H7 (cell line): ENCODE data around the gene ATP11A. TPM values are rescaled to one million over a fixed set of nuclear protein-coding genes. Genes with fewer than 3 reads are reported as not detected.

Experiments used
- DNase-seq: peaks from one replicate; pipeline ENCODE4 v3.0.0; 2012
- H3K27me3 ChIP-seq: 2 replicates; pipeline ENCODE4 v1.6.0; 2011; ENCODE audit warnings: mild to moderate bottlenecking, low read length; ENCODE audit not compliant: control insufficient read depth, insufficient read depth
- H3K36me3 ChIP-seq: replicated peaks from 2 replicates; pipeline ENCODE4 v1.5.1; 2011; ENCODE audit warnings: low read length; ENCODE audit not compliant: control insufficient read depth, insufficient read depth
- H3K4me3 ChIP-seq: 2 replicates; pipeline ENCODE4 v1.5.1; 2011; ENCODE audit warnings: low read depth, mild to moderate bottlenecking, control low read depth, low read length, moderate library complexity; ENCODE audit not compliant: insufficient read depth
- total RNA-seq: library from RNA; depleted of rRNA; stranded (reverse); fragments of >200 nt; shearing (Covaris generic); gene quantifications from 2 replicates; pipeline ENCODE4 v1.2.3, GENCODE V29; 2014

ATP11A gene
- total RNA-seq, 1 experiment from 2014 or later, result 9.9 TPM

- no peak for DNase-seq
- Histone ChIP-seq H3K4me3 (no peak overlapping the region), H3K27me3 (peaks cover 11% of the 10 kb centered on the region), H3K36me3 (no peaks in the 10 kb centered on the region)
Measured at GRCh38 chr13:112896736-112897602, 207.1 kb downstream of the ATP11A start.

- peaks cover 7% of the 10 kb centered on the region for H3K27me3 ChIP-seq
- H3K36me3 ChIP-seq, result no peaks in the 10 kb centered on the region
- no peak for DNase-seq
- H3K4me3 ChIP-seq, result no peak overlapping the region
Measured at GRCh38 chr13:112897603-112897955, 207.7 kb downstream of the ATP11A start.

- no peak overlapping the region for H3K4me3 ChIP-seq
- DNase-seq, result no peak
- H3K36me3 ChIP-seq, result no peaks in the 10 kb centered on the region
- H3K27me3 ChIP-seq, result peaks cover 5% of the 10 kb centered on the region
Measured at GRCh38 chr13:112897956-112898620, 208.2 kb downstream of the ATP11A start.

- H3K36me3 ChIP-seq, result 0 out of 2 replicates have a peak, but pooled peaks cover 1% of the 10 kb centered on the region
- peaks cover 5% of the 10 kb centered on the region for H3K27me3 ChIP-seq
- no peak for DNase-seq
- H3K4me3 ChIP-seq, result no peak overlapping the region
Measured at GRCh38 chr13:112898621-112899280, 208.9 kb downstream of the ATP11A start.

- no peak overlapping the region for H3K4me3 ChIP-seq
- 0 out of 2 replicates have a peak, but pooled peaks cover 1% of the 10 kb centered on the region for H3K36me3 ChIP-seq
- no peak for DNase-seq
- peaks cover 5% of the 10 kb centered on the region for H3K27me3 ChIP-seq
Measured at GRCh38 chr13:112899281-112900225, 209.7 kb downstream of the ATP11A start.

- no peak overlapping the region for H3K4me3 ChIP-seq
- no peak for DNase-seq
- H3K36me3 ChIP-seq, result 0 out of 2 replicates have a peak, but pooled peaks cover 1% of the 10 kb centered on the region
- H3K27me3 ChIP-seq, result peaks cover 3% of the 10 kb centered on the region
Measured at GRCh38 chr13:112900226-112900600, 210.4 kb downstream of the ATP11A start.

- H3K36me3 ChIP-seq, result 0 out of 2 replicates have a peak, but pooled peaks cover 1% of the 10 kb centered on the region
- peak; percentile 75 for DNase-seq
- no peaks in the 10 kb centered on the region for H3K27me3 ChIP-seq
- no peak overlapping the region for H3K4me3 ChIP-seq
Measured at GRCh38 chr13:112900691-112901091, 210.9 kb downstream of the ATP11A start.

GRCh38 chr13:112902101-112902651, 212.3 kb downstream of the ATP11A start:
- H3K27me3 ChIP-seq, result no peaks in the 10 kb centered on the region
- no peak overlapping the region for H3K4me3 ChIP-seq
- 0 out of 2 replicates have a peak, but pooled peaks cover 1% of the 10 kb centered on the region for H3K36me3 ChIP-seq
- DNase-seq, result peak; percentile 71

GRCh38 chr13:112902669-112903068, 212.8 kb downstream of the ATP11A start:
- peak; percentile 68 for DNase-seq

GRCh38 chr13:112903071-112903577, 213.3 kb downstream of the ATP11A start:
- Histone ChIP-seq H3K36me3 (0 out of 2 replicates have a peak, but pooled peaks cover 1% of the 10 kb centered on the region), H3K27me3 (no peaks in the 10 kb centered on the region), H3K4me3 (no peak overlapping the region)
- peak; percentile 35 for DNase-seq

More at GRCh38 chr13:112902669-112903068, 212.8 kb downstream of the ATP11A start:
- Histone ChIP-seq H3K4me3 (no peak overlapping the region), H3K36me3 (0 out of 2 replicates have a peak, but pooled peaks cover 1% of the 10 kb centered on the region), H3K27me3 (no peaks in the 10 kb centered on the region)

GRCh38 chr13:112903606-112904195, 213.9 kb downstream of the ATP11A start:
- Histone ChIP-seq H3K4me3 (no peak overlapping the region), H3K27me3 (no peaks in the 10 kb centered on the region), H3K36me3 (0 out of 2 replicates have a peak, but pooled peaks cover 1% of the 10 kb centered on the region)
- DNase-seq, result peak; percentile 19

GRCh38 chr13:112904436-112904960, 214.7 kb downstream of the ATP11A start:
- no peak for DNase-seq
- no peak overlapping the region; the same call in 1 of the 2 replicates for H3K4me3 ChIP-seq
- no peaks in the 10 kb centered on the region for H3K27me3 ChIP-seq
- H3K36me3 ChIP-seq, result 0 out of 2 replicates have a peak, but pooled peaks cover 1% of the 10 kb centered on the region

- 0 out of 2 replicates have a peak, but pooled peaks cover 1% of the 10 kb centered on the region for H3K36me3 ChIP-seq
- no peak overlapping the region for H3K4me3 ChIP-seq
- DNase-seq, result no peak
- H3K27me3 ChIP-seq, result no peaks in the 10 kb centered on the region
Measured at GRCh38 chr13:112905086-112905485, 215.2 kb downstream of the ATP11A start.
